ENCODE results near the gene ARL2.

The ARL2 gene

GRCh38 chr11:65008016-65008415 lies 5.9 kb upstream of the ARL2 start:
- WGBS (ENCODE audit: extremely low coverage, insufficient coverage, insufficient read length): no CpG with 5 or more reads among the region's 7 CpGs
- Histone ChIP-seq H3K27me3 (ENCODE audit: insufficient read depth, low read length) (no peaks in the 10 kb centered on the region), H3K23ac (ENCODE audit: low read length) (no peak overlapping the region)

GRCh38 chr11:65008873-65009272 lies 5.1 kb upstream of the ARL2 start:
- no CpG with 5 or more reads among the region's 2 CpGs for WGBS (ENCODE audit: extremely low coverage, insufficient coverage, insufficient read length)
- H4K12ac ChIP-seq (ENCODE audit: low read depth, low read length): no peak overlapping the region
- no peak overlapping the region for H3K4me3 ChIP-seq (ENCODE audit: low read depth, low read length)
- no peak overlapping the region for H2BK5ac ChIP-seq (ENCODE audit: low read depth, low read length, poor library complexity)
- H2BK12ac ChIP-seq (ENCODE audit: low read length): no peak overlapping the region
- no peak overlapping the region for H3K14ac ChIP-seq (ENCODE audit: low read length)
- no peak overlapping the region for H3K4ac ChIP-seq (ENCODE audit: low read depth, low read length)
- H3K79me2 ChIP-seq (ENCODE audit: control insufficient read depth, insufficient read depth, low read length, poor library complexity): peaks cover 3% of the 10 kb centered on the region
- no peak overlapping the region for H3K23ac ChIP-seq (ENCODE audit: low read length)
- H2AFZ ChIP-seq (ENCODE audit: insufficient read depth, low read length, poor library complexity): no peak overlapping the region
- no peak overlapping the region for H3K27ac ChIP-seq (ENCODE audit: low read depth, low read length)
- no peaks in the 10 kb centered on the region for H3K27me3 ChIP-seq (ENCODE audit: insufficient read depth, low read length)
- no peak overlapping the region for H2BK120ac ChIP-seq (ENCODE audit: insufficient read depth, low read length, poor library complexity)
- no peak overlapping the region for H4K8ac ChIP-seq (ENCODE audit: low read depth, low read length)
- no peak overlapping the region for H2AK5ac ChIP-seq (ENCODE audit: low read length)
- H3K79me1 ChIP-seq (ENCODE audit: low read length): peaks cover 4% of the 10 kb centered on the region
- no peak overlapping the region for H3K18ac ChIP-seq (ENCODE audit: low read length)
- H3K9ac ChIP-seq (ENCODE audit: low read length): no peak overlapping the region
- H3K9me3 ChIP-seq (ENCODE audit: insufficient read depth, low read depth, low read length): no peaks in the 10 kb centered on the region
- H3K4me1 ChIP-seq (ENCODE audit: control insufficient read depth in 1 of 2, insufficient read depth in 2 of 2, low read length in 2 of 2): peaks cover 4 to 6% of the 10 kb centered on the region in 2 experiments
- DNase-seq: no peak
- H3K4me2 ChIP-seq (ENCODE audit: low read length): no peak overlapping the region
- H3K36me3 ChIP-seq (ENCODE audit: control insufficient read depth in 1 of 2, insufficient read depth in 2 of 2, low read length in 2 of 2): no peaks in the 10 kb centered on the region
- H4K91ac ChIP-seq (ENCODE audit: low read depth, low read length): no peak overlapping the region

More at GRCh38 chr11:65008016-65008415, 5.9 kb upstream of the ARL2 start:
- no peak overlapping the region for H4K12ac ChIP-seq (ENCODE audit: low read depth, low read length)
- no peak overlapping the region for H2BK12ac ChIP-seq (ENCODE audit: low read length)
- H2AK5ac ChIP-seq (ENCODE audit: low read length): no peak overlapping the region
- no peak overlapping the region for H2BK120ac ChIP-seq (ENCODE audit: insufficient read depth, low read length, poor library complexity)
- H3K4ac ChIP-seq (ENCODE audit: low read depth, low read length): no peak overlapping the region
- H2AFZ ChIP-seq (ENCODE audit: insufficient read depth, low read length, poor library complexity): no peak overlapping the region
- no peak overlapping the region for H3K4me2 ChIP-seq (ENCODE audit: low read length)
- peaks cover 2 to 4% of the 10 kb centered on the region in 2 experiments for H3K4me1 ChIP-seq (ENCODE audit: control insufficient read depth in 1 of 2, insufficient read depth in 2 of 2, low read length in 2 of 2)
- H4K8ac ChIP-seq (ENCODE audit: low read depth, low read length): no peak overlapping the region
- DNase-seq: no peak
- no peaks in the 10 kb centered on the region for H3K79me1 ChIP-seq (ENCODE audit: low read length)
- H3K36me3 ChIP-seq (ENCODE audit: control insufficient read depth in 1 of 2, insufficient read depth in 2 of 2, low read length in 2 of 2): no peaks in the 10 kb centered on the region
- no peak overlapping the region for H3K4me3 ChIP-seq (ENCODE audit: low read depth, low read length)
- no peak overlapping the region for H3K27ac ChIP-seq (ENCODE audit: low read depth, low read length)
- H3K9me3 ChIP-seq (ENCODE audit: insufficient read depth, low read depth, low read length): no peaks in the 10 kb centered on the region
- H4K91ac ChIP-seq (ENCODE audit: low read depth, low read length): no peak overlapping the region
- H3K79me2 ChIP-seq (ENCODE audit: control insufficient read depth, insufficient read depth, low read length, poor library complexity): no peaks in the 10 kb centered on the region
- H3K9ac ChIP-seq (ENCODE audit: low read length): no peak overlapping the region
- H3K14ac ChIP-seq (ENCODE audit: low read length): no peak overlapping the region
- no peak overlapping the region for H3K18ac ChIP-seq (ENCODE audit: low read length)
- no peak overlapping the region for H2BK5ac ChIP-seq (ENCODE audit: low read depth, low read length, poor library complexity)

GRCh38 chr11:65013130-65013887 lies 651 bp upstream of the ARL2 start:
- Histone ChIP-seq H4K12ac (ENCODE audit: low read depth, low read length) (peak overlapping the region; percentile 100), H3K4me2 (ENCODE audit: low read length) (peak overlapping the region; percentile 87), H3K9me3 (ENCODE audit: insufficient read depth, low read depth, low read length) (no peaks in the 10 kb centered on the region), H4K8ac (ENCODE audit: low read depth, low read length) (peak overlapping the region; percentile 100), H3K23ac (ENCODE audit: low read length) (no peak overlapping the region), H3K18ac (ENCODE audit: low read length) (peak overlapping the region; percentile 99), H4K91ac (ENCODE audit: low read depth, low read length) (peak overlapping the region; percentile 98), H3K14ac (ENCODE audit: low read length) (peak overlapping the region; percentile 100), H3K79me2 (ENCODE audit: control insufficient read depth, insufficient read depth, low read length, poor library complexity) (peaks cover 9% of the 10 kb centered on the region), H3K36me3 (ENCODE audit: control insufficient read depth in 1 of 2, insufficient read depth in 2 of 2, low read length in 2 of 2) (peaks cover 4 to 5% of the 10 kb centered on the region in 2 experiments), H2BK12ac (ENCODE audit: low read length) (peak overlapping the region; percentile 79), H3K79me1 (ENCODE audit: low read length) (peaks cover 8% of the 10 kb centered on the region), H3K9ac (ENCODE audit: low read length) (peak overlapping the region; percentile 78), H2AFZ (ENCODE audit: insufficient read depth, low read length, poor library complexity) (peak overlapping the region; percentile 100), H3K4me3 (ENCODE audit: low read depth, low read length) (peak overlapping the region; percentile 82), H2BK5ac (ENCODE audit: low read depth, low read length, poor library complexity) (peak overlapping the region; percentile 86), H2AK5ac (ENCODE audit: low read length) (peak overlapping the region; percentile 88), H3K27me3 (ENCODE audit: insufficient read depth, low read length) (no peaks in the 10 kb centered on the region), H3K4me1 (ENCODE audit: control insufficient read depth in 1 of 2, insufficient read depth in 2 of 2, low read length in 2 of 2) (peaks cover 4 to 6% of the 10 kb centered on the region in 2 experiments), H3K4ac (ENCODE audit: low read depth, low read length) (peak overlapping the region; percentile 94), H3K27ac (ENCODE audit: low read depth, low read length) (peak overlapping the region; percentile 94), H2BK120ac (ENCODE audit: insufficient read depth, low read length, poor library complexity) (peak overlapping the region; percentile 97)
- no CpG with 5 or more reads among the region's 22 CpGs for WGBS (ENCODE audit: extremely low coverage, insufficient coverage, insufficient read length)
- peak; percentile 87 to 92 for DNase-seq

GRCh38 chr11:65014726-65015227 lies 817 bp downstream of the ARL2 start:
- Histone ChIP-seq H3K14ac (ENCODE audit: low read length) (peak overlapping the region; percentile 50), H2BK5ac (ENCODE audit: low read depth, low read length, poor library complexity) (peak overlapping the region; percentile 25), H4K8ac (ENCODE audit: low read depth, low read length) (peak overlapping the region; percentile 100), H3K9ac (ENCODE audit: low read length) (peak overlapping the region; percentile 71), H2AFZ (ENCODE audit: insufficient read depth, low read length, poor library complexity) (no peak overlapping the region), H2AK5ac (ENCODE audit: low read length) (no peak overlapping the region), H3K27ac (ENCODE audit: low read depth, low read length) (peak overlapping the region; percentile 94), H3K23ac (ENCODE audit: low read length) (no peak overlapping the region), H3K18ac (ENCODE audit: low read length) (peak overlapping the region; percentile 48), H3K9me3 (ENCODE audit: insufficient read depth, low read depth, low read length) (no peaks in the 10 kb centered on the region), H3K4me1 (ENCODE audit: control insufficient read depth in 1 of 2, insufficient read depth in 2 of 2, low read length in 2 of 2) (peaks cover 4 to 6% of the 10 kb centered on the region in 2 experiments), H3K4me2 (ENCODE audit: low read length) (peak overlapping the region; percentile 87), H3K4me3 (ENCODE audit: low read depth, low read length) (peak overlapping the region; percentile 82), H3K36me3 (ENCODE audit: control insufficient read depth in 1 of 2, insufficient read depth in 2 of 2, low read length in 2 of 2) (peaks cover 11 to 12% of the 10 kb centered on the region in 2 experiments), H3K27me3 (ENCODE audit: insufficient read depth, low read length) (no peaks in the 10 kb centered on the region), H2BK120ac (ENCODE audit: insufficient read depth, low read length, poor library complexity) (no peak overlapping the region), H3K79me2 (ENCODE audit: control insufficient read depth, insufficient read depth, low read length, poor library complexity) (peaks cover 9% of the 10 kb centered on the region), H3K79me1 (ENCODE audit: low read length) (peaks cover 8% of the 10 kb centered on the region), H2BK12ac (ENCODE audit: low read length) (no peak overlapping the region), H4K91ac (ENCODE audit: low read depth, low read length) (peak overlapping the region; percentile 67), H3K4ac (ENCODE audit: low read depth, low read length) (peak overlapping the region; percentile 13), H4K12ac (ENCODE audit: low read depth, low read length) (peak overlapping the region; percentile 57)
- DNase-seq: peak; percentile 15 to 46
- WGBS (ENCODE audit: extremely low coverage, insufficient coverage, insufficient read length): no CpG with 5 or more reads among the region's 23 CpGs
